ENCODE results near the gene RCN1. TPM values are rescaled to one million over a fixed set of nuclear protein-coding genes. Genes with fewer than 3 reads are reported as not detected.

The RCN1 gene
- total RNA-seq, 4 donors from 2014 or later, result 14.7 to 27.0 (median 18.1) TPM

DNA sequence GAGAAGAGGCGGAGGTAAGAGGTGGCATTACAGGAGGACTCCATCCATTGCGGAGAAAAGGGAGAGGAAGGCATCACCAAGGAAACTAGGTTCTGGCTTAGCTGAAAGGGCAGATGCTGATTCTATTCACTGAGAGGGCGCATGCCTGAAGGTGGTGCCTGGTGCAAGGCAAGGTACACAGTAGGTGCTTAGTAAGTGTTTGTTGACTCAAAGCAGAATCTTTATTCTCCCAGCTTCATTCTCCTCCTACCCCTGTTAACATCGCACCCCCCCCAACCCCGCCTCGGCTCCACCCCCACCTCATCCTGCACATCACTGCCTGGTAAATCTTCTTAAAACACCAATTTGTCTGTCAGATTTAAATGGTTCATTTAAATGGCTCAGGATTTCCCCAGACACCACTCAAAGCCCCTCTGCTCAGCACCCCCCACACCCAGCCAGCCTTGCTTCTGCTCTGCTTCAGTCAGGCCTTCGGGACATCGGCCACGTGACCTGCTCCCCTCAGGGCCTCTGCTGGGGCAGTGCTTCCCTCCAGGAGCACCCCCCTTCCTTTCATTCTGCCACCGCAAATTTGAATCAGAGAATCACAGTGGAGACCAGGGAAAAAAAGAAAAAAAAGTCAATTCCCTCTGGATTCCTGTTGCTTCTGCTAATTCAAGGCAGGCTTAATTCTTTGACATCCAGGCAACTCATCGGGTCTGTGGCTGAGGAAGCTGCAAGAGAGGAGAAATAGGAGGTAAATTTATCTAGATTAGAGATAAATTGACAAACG, 17.8 kb upstream of the RCN1 start:
- no peak overlapping the region for H3K27ac ChIP-seq
- no peak overlapping the region for H3K4me3 ChIP-seq
- H3K27me3 ChIP-seq, result no peaks in the 10 kb centered on the region
- no peaks in the 10 kb centered on the region for H3K36me3 ChIP-seq
- no peaks in the 10 kb centered on the region for H3K9me3 ChIP-seq
- no peak for ATAC-seq
- no peak for DNase-seq
- H3K4me1 ChIP-seq, result no peaks in the 10 kb centered on the region
- in situ Hi-C loops (cut with MboI; ENCODE audit: low sequenced_read_pairs in 4 of 4) (no loop called here), intact Hi-C loops (cut with DNase I; ENCODE audit: low total_unique reads) (no loop called here)
- TF ChIP-seq, protein P1, sequence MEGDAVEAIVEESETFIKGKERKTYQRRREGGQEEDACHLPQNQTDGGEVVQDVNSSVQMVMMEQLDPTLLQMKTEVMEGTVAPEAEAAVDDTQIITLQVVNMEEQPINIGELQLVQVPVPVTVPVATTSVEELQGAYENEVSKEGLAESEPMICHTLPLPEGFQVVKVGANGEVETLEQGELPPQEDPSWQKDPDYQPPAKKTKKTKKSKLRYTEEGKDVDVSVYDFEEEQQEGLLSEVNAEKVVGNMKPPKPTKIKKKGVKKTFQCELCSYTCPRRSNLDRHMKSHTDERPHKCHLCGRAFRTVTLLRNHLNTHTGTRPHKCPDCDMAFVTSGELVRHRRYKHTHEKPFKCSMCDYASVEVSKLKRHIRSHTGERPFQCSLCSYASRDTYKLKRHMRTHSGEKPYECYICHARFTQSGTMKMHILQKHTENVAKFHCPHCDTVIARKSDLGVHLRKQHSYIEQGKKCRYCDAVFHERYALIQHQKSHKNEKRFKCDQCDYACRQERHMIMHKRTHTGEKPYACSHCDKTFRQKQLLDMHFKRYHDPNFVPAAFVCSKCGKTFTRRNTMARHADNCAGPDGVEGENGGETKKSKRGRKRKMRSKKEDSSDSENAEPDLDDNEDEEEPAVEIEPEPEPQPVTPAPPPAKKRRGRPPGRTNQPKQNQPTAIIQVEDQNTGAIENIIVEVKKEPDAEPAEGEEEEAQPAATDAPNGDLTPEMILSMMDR (IDR thresholded peaks at IDR 0.05 in 4 of 5, conservative IDR thresholded peaks at IDR 0.05 in 1 of 5), result no peak
- TF ChIP-seq POLR2A (IDR thresholded peaks at IDR 0.05), result no peak

DNA sequence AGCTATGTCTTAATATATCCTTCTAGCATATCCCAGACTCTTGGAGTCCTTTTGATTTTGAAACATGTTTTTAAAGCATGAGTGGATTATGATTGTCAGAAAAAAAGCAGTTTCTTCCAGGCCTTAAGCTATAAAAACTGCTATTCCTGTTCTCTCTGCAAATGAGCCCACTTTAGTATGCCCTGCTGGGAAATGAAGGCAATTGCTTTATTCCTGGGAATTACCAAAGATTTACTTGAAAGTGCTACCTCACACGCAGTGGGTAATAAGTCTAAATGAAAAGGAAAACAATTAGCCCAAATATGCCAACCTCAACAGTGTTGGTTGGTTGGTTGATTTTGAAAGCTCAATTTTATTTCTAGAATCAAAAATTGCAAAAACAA, 17.2 kb upstream of the RCN1 start:
- no peaks in the 10 kb centered on the region for H3K27me3 ChIP-seq
- DNase-seq, result no peak
- no peak for ATAC-seq
- no peaks in the 10 kb centered on the region for H3K4me1 ChIP-seq
- no peak for TF ChIP-seq POLR2A (IDR thresholded peaks at IDR 0.05)
- TF ChIP-seq, protein P1 (IDR thresholded peaks at IDR 0.05 in 4 of 5, conservative IDR thresholded peaks at IDR 0.05 in 1 of 5), result no peak
- in situ Hi-C loops (cut with MboI; ENCODE audit: low sequenced_read_pairs in 4 of 4) (no loop called here), intact Hi-C loops (cut with DNase I; ENCODE audit: low total_unique reads) (no loop called here)
- H3K4me3 ChIP-seq, result no peak overlapping the region
- H3K9me3 ChIP-seq, result no peaks in the 10 kb centered on the region
- H3K27ac ChIP-seq, result no peak overlapping the region
- no peaks in the 10 kb centered on the region for H3K36me3 ChIP-seq

DNA sequence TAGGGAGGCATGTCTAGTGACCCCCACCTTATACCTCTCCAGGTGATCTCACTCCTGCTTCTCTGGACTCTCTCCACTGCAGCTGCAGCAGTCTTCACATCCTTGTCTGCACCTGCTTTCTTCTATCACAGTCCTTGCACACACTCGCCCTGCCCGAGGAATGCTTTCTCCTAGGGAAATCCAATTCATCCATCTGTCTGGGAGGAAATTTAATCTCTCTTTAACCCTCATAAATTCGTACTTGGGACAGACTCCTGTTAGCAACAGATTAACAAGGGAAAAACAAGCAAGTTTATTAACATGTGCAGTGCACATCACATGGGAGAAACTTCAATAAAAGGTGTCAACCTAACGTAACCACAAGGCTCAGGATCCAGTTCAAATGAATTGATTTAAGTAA, 11.3 kb upstream of the RCN1 start:
- in situ Hi-C loops (cut with MboI; ENCODE audit: low sequenced_read_pairs in 4 of 4) (no loop called here), intact Hi-C loops (cut with DNase I; ENCODE audit: low total_unique reads) (no loop called here)
- no peaks in the 10 kb centered on the region for H3K27me3 ChIP-seq
- H3K27ac ChIP-seq, result no peak overlapping the region
- DNase-seq (no peak), ATAC-seq (no peak)
- no peaks in the 10 kb centered on the region for H3K36me3 ChIP-seq
- no peak overlapping the region for H3K4me3 ChIP-seq
- H3K9me3 ChIP-seq, result no peaks in the 10 kb centered on the region
- no peaks in the 10 kb centered on the region for H3K4me1 ChIP-seq
- TF ChIP-seq POLR2A (IDR thresholded peaks at IDR 0.05), result no peak
- TF ChIP-seq, protein P1 (IDR thresholded peaks at IDR 0.05 in 4 of 5, conservative IDR thresholded peaks at IDR 0.05 in 1 of 5), result no peak

DNA sequence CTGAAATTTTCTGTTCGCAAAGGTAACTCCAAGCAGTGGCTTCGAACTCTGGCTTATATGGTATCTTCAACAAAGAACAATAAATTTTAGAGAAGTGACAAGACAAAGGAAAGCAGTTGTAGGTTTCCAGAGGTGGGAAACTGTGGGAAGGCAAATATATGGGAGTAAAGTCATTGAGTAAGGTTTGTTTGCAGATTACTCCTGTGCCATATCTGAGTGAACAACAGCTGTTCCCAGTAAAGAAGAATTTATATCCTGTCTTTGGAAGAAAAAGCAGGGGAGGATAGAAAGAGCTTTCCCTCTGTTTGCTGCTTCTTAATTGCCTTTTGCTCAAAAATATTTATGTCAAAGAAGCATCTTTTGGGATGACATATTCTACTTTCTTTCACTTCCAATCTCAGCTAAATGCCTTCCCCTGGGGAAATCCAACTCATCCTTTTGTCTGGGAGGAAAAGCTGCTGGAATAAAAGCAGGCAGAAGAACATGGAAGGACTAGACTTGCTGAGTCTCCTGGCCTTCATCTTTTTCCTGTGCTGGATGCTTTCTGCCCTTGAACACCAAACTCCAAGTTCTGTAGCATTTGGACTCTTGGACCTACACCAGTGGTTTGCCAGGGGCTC, 10.4 kb upstream of the RCN1 start:
- no peaks in the 10 kb centered on the region for H3K9me3 ChIP-seq
- H3K27me3 ChIP-seq, result no peaks in the 10 kb centered on the region
- no peaks in the 10 kb centered on the region for H3K4me1 ChIP-seq
- in situ Hi-C loops (cut with MboI; ENCODE audit: low sequenced_read_pairs in 4 of 4) (no loop called here), intact Hi-C loops (cut with DNase I; ENCODE audit: low total_unique reads) (no loop called here)
- H3K27ac ChIP-seq, result no peak overlapping the region
- no peak for DNase-seq
- ATAC-seq, result no peak
- TF ChIP-seq, protein P1 (IDR thresholded peaks at IDR 0.05 in 4 of 5, conservative IDR thresholded peaks at IDR 0.05 in 1 of 5), result no peak
- no peak for TF ChIP-seq POLR2A (IDR thresholded peaks at IDR 0.05)
- no peak overlapping the region for H3K4me3 ChIP-seq
- H3K36me3 ChIP-seq, result no peaks in the 10 kb centered on the region
